ENCODE measurements around the gene KIF3A.

KIF3A gene

DNA sequence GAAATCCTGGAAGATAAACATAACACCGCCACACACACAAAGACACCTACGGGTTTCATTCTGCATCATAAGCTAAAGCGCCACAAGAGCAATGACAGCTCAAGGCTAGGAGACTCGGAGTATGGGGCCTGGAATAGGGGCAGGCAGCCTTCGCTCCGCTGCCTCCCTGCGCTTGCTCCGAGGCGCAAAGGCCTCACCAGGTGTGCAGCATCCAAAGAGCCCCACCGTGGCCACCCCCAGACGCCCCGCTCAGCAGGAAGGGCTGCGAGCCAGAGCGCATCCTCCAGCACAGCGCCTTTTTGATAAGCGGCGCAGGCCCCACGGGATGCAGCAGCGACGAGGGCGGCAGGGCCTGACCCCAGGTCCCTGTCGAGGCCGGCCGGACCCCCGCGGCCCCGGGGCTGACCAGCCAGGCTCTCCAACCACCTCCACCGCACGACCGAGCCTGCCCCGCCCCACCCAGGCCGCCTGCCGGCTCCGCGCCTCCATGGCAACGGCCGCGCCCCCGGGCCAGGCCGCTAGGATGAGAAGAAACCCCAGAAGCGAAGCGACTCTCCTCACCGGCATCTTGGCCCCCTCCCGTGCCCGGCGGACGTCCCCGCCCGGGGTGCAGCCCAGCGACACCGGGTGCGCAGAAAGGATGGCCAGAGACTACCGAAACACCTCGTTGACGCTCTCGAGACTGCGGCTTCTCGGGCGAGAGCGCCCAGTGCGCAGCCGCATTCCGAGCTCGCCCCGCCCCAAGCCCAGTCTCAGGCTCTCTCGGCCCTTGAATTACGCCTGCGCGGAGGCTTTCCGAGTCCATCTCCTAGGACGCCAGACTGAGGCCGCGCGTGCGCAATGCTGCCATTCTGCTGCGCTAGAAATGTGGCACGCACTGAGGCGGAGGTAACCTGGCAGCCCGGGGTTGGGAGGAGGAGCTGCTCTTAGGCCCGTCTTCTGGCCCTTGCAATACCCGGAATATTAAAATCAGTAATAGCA lies at the start of gene KIF3A:
Gene KIF3A, minus strand, starts transcription at position 694 of the 981 bp plus-strand sequence. Its CDS starts 127 bp downstream, at position 567.
- Mint-ChIP-seq H3K36me3 (peaks cover 4 to 6% of the 10 kb centered on the region in 2 donors), H3K4me3 (peak within 1 kb of the TSS; percentile 87 to 98), H3K9me3 (peaks cover 0 to 1% of the 10 kb centered on the region in 2 donors), H3K27ac (peak within 1 kb of the TSS; percentile 90), H3K27me3 (peaks cover 3 to 5% of the 10 kb centered on the region in 2 donors), H3K4me1 (peaks cover 8 to 26% of the 10 kb centered on the region in 2 donors)
- DNase-seq (peak; percentile 98), ATAC-seq (replicated peaks) (peak; percentile 93 to 95)

- no peak for ATAC-seq (replicated peaks)
- Mint-ChIP-seq H3K36me3 (no peaks in the 10 kb centered on the region), H3K27me3 (peaks cover 31 to 51% of the 10 kb centered on the region in 2 donors), H3K9me3 (no peaks in the 10 kb centered on the region), H3K4me3 (no peak overlapping the region), H3K27ac (no peak overlapping the region), H3K4me1 (peaks cover 6 to 13% of the 10 kb centered on the region in 2 donors)
- no peak for DNase-seq
These were observed 49.7 kb upstream of the KIF3A start for GRCh38 chr5:132787076-132787475.

DNA sequence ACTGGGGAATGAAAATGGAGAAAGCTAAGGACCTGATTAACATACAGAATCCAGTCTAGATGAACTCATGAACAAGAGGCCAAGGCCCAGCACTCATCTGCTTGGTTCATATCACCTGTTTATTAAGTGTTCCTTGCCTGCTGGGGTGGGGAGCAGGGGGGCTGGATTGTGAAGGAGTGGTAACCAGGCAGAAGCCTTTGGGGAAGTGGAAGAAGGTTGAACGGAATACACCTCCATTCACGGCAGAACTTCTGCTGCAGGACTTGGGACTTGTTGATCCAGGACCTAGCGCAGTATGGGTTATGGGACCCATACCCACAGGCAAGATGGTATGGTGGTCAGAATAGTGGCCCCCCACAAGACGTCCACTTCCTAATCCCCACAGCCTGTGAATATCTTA lies 48.5 kb upstream of the KIF3A start:
- Mint-ChIP-seq H3K36me3 (no peaks in the 10 kb centered on the region), H3K27ac (no peak overlapping the region), H3K27me3 (peaks cover 35 to 56% of the 10 kb centered on the region in 2 donors), H3K9me3 (no peaks in the 10 kb centered on the region), H3K4me1 (peaks cover 6 to 15% of the 10 kb centered on the region in 2 donors), H3K4me3 (no peak overlapping the region)
- DNase-seq (no peak), ATAC-seq (replicated peaks) (no peak)

DNA sequence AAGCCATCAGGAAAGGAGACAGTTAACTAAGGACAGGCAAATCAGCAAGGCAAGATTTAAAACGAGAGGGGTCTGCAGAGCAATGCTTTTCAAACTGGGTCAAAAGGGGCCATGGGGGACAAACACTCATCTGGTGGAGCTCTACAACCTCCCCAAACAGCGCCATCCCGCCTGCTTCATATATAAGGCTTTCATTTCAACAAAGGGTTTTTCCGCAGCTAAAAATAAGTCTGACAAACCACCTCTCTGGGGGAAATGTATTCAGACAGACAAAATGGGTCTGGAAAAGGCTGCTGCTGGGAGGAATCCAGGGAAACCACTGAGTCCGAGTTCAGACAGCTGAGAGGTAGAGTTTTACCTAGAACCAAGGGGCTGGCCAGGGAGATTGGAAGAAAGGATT lies 48.0 kb upstream of the KIF3A start:
- DNase-seq (no peak), ATAC-seq (replicated peaks) (no peak)
- H3K27me3 Mint-ChIP-seq: peaks cover 32 to 52% of the 10 kb centered on the region in 2 donors
- peaks cover 6 to 15% of the 10 kb centered on the region in 2 donors for H3K4me1 Mint-ChIP-seq
- H3K27ac Mint-ChIP-seq: no peak overlapping the region
- no peaks in the 10 kb centered on the region for H3K9me3 Mint-ChIP-seq
- H3K36me3 Mint-ChIP-seq: no peaks in the 10 kb centered on the region
- no peak overlapping the region for H3K4me3 Mint-ChIP-seq

DNA sequence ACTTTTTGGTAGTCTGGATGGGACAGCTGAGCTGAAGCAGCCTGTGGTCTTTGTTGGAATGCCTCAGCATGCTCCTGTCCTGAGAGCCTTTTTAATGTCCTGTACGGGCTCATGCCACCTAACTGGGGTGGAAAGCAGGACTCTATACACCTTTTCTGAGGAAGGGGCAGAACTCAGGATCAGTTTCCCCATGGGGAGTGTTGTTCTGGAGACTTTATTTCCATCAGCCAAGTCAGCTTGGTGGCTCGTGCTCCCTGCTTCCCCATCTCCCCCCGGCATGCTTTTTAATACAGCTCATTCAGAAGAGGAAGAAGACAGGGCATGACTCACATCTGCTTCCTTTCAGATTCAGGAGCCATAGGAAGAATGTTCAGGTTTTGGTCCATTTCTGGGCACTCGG lies 44.8 kb upstream of the KIF3A start:
- H3K27me3 Mint-ChIP-seq: peaks cover 53 to 74% of the 10 kb centered on the region in 2 donors
- H3K27ac Mint-ChIP-seq: no peak overlapping the region
- ATAC-seq (replicated peaks): no peak

GRCh38 chr5:132781029-132781428 lies 43.7 kb upstream of the KIF3A start:
- Mint-ChIP-seq H3K27ac (no peak overlapping the region), H3K9me3 (no peaks in the 10 kb centered on the region), H3K36me3 (no peaks in the 10 kb centered on the region), H3K27me3 (peaks cover 52 to 77% of the 10 kb centered on the region in 2 donors), H3K4me3 (no peak overlapping the region), H3K4me1 (peaks cover 12 to 23% of the 10 kb centered on the region in 2 donors)
- DNase-seq (no peak), ATAC-seq (replicated peaks) (no peak)

More for the DNA sequence above, 44.8 kb upstream of the KIF3A start:
- peaks cover 12 to 23% of the 10 kb centered on the region in 2 donors for H3K4me1 Mint-ChIP-seq
- no peaks in the 10 kb centered on the region for H3K36me3 Mint-ChIP-seq
- no peak for DNase-seq
- no peak overlapping the region for H3K4me3 Mint-ChIP-seq
- no peaks in the 10 kb centered on the region for H3K9me3 Mint-ChIP-seq

- Mint-ChIP-seq H3K27ac (no peak overlapping the region), H3K9me3 (no peaks in the 10 kb centered on the region), H3K4me1 (peaks cover 11 to 22% of the 10 kb centered on the region in 2 donors), H3K4me3 (no peak overlapping the region), H3K27me3 (peaks cover 48 to 77% of the 10 kb centered on the region in 2 donors), H3K36me3 (no peaks in the 10 kb centered on the region)
- ATAC-seq (replicated peaks) (no peak), DNase-seq (no peak)
These were observed 43.2 kb upstream of the KIF3A start for GRCh38 chr5:132780577-132780976.

GRCh38 chr5:132779961-132780360 lies 42.6 kb upstream of the KIF3A start:
- H3K36me3 Mint-ChIP-seq: no peaks in the 10 kb centered on the region
- peaks cover 47 to 77% of the 10 kb centered on the region in 2 donors for H3K27me3 Mint-ChIP-seq
- H3K27ac Mint-ChIP-seq: no peak overlapping the region
- DNase-seq (no peak), ATAC-seq (replicated peaks) (no peak)
- peaks cover 6 to 16% of the 10 kb centered on the region in 2 donors for H3K4me1 Mint-ChIP-seq
- H3K4me3 Mint-ChIP-seq: no peak overlapping the region
- no peaks in the 10 kb centered on the region for H3K9me3 Mint-ChIP-seq

- DNase-seq: no peak
- Mint-ChIP-seq H3K4me3 (no peak overlapping the region), H3K27me3 (peaks cover 53 to 79% of the 10 kb centered on the region in 2 donors), H3K27ac (no peak overlapping the region), H3K36me3 (no peaks in the 10 kb centered on the region), H3K4me1 (peaks cover 5 to 15% of the 10 kb centered on the region in 2 donors), H3K9me3 (no peaks in the 10 kb centered on the region)
- ATAC-seq (replicated peaks): no peak
These were observed 41.5 kb upstream of the KIF3A start for GRCh38 chr5:132778856-132779255.

DNA sequence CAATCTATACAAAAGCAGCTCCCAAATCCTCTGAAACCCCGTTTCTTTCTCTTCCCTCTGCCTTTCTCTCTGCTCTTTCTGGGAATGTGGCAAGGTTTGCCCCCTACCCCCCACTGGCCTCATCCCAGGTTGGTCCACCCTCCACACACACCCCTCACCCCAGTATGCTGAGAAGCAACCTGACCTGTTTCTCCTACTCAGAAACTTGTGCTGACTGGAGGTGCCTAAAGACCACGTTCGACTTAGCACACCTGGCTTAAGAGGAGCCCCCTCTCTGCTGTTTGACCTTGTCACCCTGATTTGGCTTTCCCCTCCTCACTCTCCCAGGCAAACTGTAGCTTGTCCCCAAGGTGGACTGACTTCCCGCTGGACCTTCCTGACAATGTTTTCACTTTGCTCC lies 40.8 kb upstream of the KIF3A start:
- H3K9me3 Mint-ChIP-seq: no peaks in the 10 kb centered on the region
- peak overlapping the region; percentile 77 to 81 for H3K4me3 Mint-ChIP-seq
- H3K27me3 Mint-ChIP-seq: peaks cover 55 to 79% of the 10 kb centered on the region in 2 donors
- DNase-seq (no peak), ATAC-seq (replicated peaks) (no peak)
- H3K27ac Mint-ChIP-seq: peak overlapping the region; percentile 56
- H3K4me1 Mint-ChIP-seq: peaks cover 5 to 15% of the 10 kb centered on the region in 2 donors
- H3K36me3 Mint-ChIP-seq: no peaks in the 10 kb centered on the region

GRCh38 chr5:132777209-132778069 lies 40.1 kb upstream of the KIF3A start, which contains the start of gene SEPTIN8:
TSS of gene SEPTIN8 (minus strand) at chr5:132777239. CDS start at chr5:132777137, 102 bp downstream.
- Mint-ChIP-seq H3K4me3 (peak within 1 kb of the TSS; percentile 77 to 81), H3K36me3 (no peaks in the 10 kb centered on the region), H3K4me1 (peaks cover 5 to 14% of the 10 kb centered on the region in 2 donors), H3K9me3 (no peaks in the 10 kb centered on the region), H3K27me3 (peaks cover 54 to 79% of the 10 kb centered on the region in 2 donors), H3K27ac (peak within 1 kb of the TSS; percentile 56)
- DNase-seq (peak; percentile 28), ATAC-seq (replicated peaks) (peak; percentile 75 to 84)

DNA sequence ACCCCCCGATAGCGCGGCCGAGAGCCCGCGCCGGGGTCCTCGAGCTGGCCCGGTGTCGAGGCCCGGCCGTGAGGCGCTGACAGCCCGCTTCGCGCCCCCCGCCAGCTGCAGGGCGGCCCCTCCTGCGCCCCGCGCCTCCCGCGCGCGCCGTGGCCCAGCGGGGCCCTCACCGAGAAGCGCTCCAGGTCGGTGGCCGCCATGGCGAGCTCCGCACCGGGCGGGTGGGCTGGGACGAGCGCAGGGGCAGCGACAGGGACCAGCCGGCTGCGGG lies 39.5 kb upstream of the KIF3A start:
- Mint-ChIP-seq H3K4me3 (peak overlapping the region in 1 of 2 donors; percentile 77), H3K9me3 (no peaks in the 10 kb centered on the region), H3K27ac (no peak overlapping the region), H3K36me3 (no peaks in the 10 kb centered on the region), H3K27me3 (peaks cover 48 to 79% of the 10 kb centered on the region in 2 donors), H3K4me1 (peaks cover 5 to 8% of the 10 kb centered on the region in 2 donors)
- DNase-seq (no peak), ATAC-seq (replicated peaks) (no peak)

GRCh38 chr5:132776131-132776937 lies 39.0 kb upstream of the KIF3A start:
- peak overlapping the region; percentile 56 for H3K27ac Mint-ChIP-seq
- no peaks in the 10 kb centered on the region for H3K9me3 Mint-ChIP-seq
- peaks cover 43 to 74% of the 10 kb centered on the region in 2 donors for H3K27me3 Mint-ChIP-seq
- DNase-seq (no peak), ATAC-seq (replicated peaks) (peak; percentile 27 to 32)
- peaks cover 5 to 8% of the 10 kb centered on the region in 2 donors for H3K4me1 Mint-ChIP-seq
- no peaks in the 10 kb centered on the region for H3K36me3 Mint-ChIP-seq
- peak overlapping the region; percentile 60 to 77 for H3K4me3 Mint-ChIP-seq

Data from stimulated activated naive B cell treated with anti-CD40 and anti-IgM and Interleukin-4, amounts not matched to agents 10 μg/mL and 1 μg/mL and 100 μg/mL, for 72 hours (primary cell).